GM04503 (cell line): ENCODE data around the gene ATP8A2.

Experiments used
- DNase-seq: peaks from one replicate; pipeline ENCODE4 v3.0.0-alpha.2; 2012; ENCODE audit warnings: low read depth

The ATP8A2 gene

DNA sequence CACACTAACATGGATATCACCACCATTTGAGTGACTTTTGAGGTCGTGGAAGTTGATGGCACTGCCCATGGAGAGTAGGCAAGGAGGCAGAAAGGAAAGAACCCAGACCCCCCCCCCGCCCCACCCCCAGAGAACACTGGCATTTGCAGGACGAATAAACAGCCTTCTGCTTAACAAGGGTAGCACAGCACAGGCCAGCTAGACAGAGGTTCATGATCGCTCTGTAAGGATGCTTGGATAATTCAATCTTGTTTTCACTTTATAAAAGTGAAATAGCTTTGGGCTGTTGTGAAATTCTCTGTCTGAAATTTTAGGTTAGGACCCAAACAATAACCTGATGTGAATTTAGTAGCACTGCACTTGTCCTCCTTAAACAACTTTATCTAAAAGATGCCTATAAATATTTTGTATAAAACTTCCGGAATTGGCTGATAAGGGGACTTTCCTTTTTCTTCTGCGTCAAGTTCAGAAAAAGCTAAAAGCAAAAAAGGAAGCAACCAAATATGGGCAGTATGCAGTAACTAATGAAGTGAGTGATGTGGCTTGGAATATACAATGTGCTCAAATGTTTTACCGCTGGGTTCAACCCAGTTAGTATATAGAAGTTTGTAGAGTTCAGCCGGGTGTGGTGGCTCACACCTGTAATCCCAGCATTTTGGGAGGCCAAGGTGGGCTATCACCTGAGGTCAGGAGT, 516.3 kb downstream of the ATP8A2 start:
- no peak for DNase-seq

DNA sequence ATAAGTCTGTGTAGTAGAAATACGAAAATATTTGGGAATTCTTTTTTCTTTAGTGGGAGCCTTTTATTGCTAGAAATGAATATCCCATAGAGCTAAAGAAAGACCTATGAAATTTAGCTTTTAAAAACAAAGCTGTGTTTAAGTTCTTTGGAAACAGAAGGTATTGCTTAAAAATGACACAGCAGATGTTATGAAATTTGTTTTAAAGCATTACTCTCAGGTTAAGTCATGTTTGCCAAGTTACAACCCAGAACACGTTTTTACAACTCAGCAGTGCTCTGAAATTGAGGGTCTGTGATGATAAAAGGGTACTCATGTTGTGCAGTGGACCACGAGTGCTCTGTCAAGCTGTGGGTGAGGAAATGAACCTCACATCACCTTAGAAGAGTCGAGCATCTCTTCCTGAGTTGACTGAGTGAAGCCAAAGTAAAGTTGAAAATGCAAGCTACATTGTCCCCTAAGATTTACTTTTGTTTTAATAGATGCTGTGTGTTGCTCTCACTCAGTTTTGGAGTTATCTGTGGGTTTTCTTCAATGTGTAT, 519.0 kb downstream of the ATP8A2 start:
- no peak for DNase-seq

DNA sequence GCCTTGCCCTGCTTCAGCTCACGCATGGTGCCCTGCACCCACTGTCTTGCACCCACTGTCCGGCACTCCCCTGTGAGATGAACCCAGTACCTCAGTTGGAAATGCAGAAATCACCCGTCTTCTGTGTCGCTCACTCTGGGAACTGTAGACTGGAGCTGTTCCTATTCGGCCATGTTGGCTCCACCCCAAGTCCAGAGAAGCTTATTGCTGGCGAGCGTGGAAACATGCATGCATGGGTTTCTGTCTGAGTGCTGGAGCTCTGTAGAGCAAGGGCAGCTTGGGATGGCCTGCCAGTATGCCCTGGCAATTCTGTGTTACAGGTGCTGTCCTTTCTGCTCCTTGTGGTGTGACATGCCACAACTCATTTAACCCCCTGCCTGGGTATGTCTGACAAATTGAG, 527.2 kb downstream of the ATP8A2 start:
- DNase-seq, result no peak

DNA sequence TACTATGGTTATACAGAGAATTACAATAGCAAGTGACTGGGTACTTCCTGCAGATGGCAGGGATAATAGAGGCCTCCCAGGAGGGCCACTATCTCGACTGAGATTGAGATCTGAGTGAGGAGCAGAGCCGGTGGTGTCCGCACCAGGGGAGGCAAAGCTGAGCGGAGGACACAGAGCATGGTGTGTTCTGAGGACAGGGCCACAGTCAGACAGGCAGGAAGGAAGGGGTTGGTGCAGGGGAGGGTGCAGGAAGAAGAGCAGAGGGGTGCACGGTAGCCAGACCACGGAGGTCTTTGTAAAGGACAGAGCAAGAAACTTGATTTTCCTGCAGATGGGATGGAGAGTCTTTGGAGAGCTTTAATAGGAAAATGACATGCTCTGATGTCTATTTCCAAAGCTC, 527.7 kb downstream of the ATP8A2 start:
- no peak for DNase-seq

DNA sequence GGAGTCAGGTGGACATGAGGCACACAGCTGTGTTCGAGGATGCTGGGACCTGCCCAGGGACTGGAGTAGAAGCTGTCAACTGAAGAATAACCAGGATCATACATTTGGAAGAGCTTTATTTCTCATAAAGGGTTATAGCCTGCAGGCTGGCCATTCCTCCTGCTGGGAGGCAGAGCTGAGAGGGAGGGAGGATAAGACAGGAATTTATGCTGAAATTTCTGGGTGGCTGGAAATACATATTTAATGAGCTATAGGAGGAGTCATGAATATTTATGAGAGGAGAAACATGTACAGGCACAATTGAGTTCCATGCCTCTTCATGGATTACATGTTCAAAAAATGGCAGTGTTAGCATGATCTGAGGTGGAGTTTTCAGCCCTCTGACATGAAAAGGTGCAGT, 528.2 kb downstream of the ATP8A2 start:
- no peak for DNase-seq

DNA sequence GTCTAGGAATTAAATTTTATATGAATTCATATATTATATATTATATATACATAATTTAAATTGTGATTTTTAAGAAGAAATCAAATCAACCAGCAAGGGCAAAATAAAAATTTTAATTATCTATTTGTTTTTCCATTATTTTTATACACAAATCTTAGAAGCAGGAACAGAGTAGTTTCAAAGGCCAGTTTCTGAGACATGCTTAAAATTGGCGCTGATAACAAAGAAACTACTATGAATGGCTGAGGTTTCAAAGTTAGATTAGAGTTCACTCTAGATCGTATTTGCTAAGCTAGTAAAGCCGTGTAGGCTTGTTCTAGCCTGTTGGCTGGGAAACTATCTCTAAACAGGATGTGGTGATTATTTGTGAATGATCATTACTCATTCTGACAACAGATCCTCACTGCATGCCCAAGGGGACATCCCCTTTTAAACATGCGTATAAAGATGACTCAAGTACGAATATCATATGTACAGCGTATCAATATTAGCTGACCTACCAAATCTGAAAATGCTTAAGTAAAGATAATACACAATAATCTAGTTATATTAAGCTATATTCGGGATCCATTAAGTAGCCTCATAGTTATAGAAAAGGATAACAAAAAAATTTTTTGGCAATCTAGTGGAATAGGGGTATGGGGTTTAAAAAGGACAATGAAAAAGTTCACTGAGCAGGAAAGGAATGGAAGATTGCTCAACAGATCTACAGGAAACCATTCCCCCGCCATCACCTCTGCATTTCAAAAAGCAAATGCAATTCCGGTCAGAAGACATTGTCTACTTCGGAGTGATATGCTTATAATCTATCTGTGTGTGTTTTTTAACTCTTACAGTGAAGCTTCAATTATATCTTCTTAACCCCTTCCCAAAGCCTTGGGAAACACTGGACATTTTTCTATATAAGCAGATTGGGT, 529.9 kb downstream of the ATP8A2 start:
- DNase-seq, result no peak

DNA sequence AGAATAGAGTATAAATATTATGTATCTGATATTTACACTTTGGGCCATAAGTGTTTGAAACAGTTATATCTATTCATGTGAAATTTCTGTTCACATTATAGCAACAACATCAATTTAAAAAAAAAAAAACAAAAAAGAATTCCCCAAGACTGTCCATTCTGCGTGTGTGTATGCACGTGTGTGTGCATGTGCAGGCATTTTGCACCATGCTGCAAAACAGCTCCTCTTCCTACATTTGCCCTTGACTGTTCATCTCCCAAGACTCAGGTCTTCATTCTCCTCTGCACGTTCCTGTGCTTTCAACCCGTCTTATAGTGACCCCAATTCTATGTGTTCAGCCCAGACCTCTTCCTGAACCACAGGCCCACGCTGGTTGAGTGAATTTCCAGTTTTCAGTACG, 530.7 kb downstream of the ATP8A2 start:
- DNase-seq, result no peak

DNA sequence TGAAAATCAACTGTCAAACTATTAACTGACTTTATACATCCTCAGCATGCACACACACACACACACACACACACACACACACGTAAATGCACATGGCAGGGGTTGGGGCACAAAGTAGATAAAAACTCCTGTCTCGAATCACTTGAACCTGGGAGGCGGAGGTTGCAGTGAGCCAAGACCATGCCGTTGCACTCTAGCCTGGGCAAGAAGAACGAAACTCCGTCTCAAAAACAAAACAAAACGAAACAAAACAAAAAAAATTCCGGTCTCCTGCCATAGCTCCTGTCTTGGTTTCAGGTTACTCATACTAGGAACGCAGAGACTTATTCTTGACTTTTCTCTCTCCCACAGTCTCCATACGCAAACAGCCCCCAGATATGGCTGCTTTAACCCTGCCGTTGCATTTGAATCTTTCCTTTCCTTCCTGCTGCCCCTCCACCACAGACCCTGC, 531.1 kb downstream of the ATP8A2 start:
- DNase-seq, result no peak

DNA sequence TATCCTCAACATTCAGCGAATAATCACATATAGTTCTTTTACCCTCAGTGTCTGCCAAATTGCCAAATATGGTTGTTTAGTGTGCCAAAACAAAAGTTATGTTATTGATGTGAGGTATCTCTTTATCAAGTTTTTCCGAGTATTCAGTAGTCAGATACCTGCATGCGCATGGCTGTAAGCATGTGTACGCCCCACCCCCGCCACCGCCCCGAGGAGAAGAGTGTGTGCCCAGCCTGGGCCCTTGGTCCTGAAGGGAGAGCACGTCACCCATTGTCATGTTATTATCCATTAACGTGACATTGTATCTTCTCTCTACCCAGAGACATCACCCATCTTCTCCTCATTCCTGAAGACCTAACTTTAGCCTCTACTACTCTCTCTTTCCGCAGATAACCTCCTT, 533.1 kb downstream of the ATP8A2 start:
- DNase-seq, result no peak

DNA sequence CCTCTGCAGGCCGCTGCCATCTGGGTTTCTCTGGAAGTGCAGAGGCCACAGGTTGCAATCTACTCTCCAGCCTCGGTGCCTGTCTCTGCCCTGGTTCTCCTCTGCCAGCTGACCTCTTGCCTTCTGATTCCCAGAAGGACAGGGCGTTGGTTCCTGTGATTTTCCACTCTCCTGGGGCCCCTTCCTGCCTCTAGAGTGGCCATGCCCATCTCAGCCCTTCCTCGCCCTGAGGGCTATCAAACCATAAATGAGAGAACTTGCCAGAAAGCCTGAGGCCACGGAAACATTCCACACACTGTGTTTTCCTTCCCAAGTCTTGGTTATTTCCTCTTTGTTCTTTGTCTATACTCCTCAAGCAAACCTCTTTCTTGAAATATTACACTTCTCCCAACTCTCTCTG, 533.8 kb downstream of the ATP8A2 start:
- no peak for DNase-seq

DNA sequence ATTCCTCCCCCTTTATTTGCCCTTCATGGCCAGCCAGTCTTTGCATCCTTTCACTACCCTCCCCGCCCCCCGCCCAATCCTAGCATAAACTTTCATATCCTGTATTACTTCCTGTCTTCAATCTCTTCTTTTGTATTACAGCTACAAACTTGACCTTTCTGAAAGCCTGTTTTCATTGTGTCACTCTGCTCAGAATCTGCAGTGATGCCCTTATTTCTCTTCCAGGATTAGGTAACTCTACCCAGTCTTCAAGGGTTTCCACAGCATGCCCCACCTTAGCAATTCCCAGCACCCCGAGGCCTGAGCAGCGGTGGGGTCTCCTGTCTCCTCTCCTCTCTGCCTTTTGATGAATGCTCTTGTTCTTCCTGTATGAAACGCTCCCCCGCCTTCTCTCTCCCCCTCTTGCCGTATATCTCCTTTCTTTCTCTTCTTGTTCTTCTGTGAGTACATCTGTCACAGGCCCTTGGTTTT, 534.5 kb downstream of the ATP8A2 start:
- DNase-seq, result no peak

DNA sequence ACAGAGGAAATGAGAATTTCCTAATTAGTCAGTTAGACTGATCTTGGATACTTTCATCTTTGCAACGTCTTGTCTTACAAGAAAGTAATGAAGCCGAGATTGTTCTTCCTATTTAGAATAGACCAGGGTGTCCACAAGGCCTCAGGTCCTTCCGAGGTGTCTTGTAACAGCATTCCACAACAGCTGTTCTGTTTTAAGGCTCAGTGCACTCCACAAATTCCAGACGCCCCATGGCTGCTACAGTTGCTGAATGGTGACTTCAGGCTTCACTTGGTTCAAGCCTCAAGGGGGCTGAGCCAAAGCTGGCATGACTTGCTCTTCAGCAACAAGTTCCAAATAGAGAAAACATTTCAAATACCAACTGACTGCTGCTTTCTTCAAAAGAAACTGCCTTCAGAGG, 536.6 kb downstream of the ATP8A2 start:
- DNase-seq, result no peak

DNA sequence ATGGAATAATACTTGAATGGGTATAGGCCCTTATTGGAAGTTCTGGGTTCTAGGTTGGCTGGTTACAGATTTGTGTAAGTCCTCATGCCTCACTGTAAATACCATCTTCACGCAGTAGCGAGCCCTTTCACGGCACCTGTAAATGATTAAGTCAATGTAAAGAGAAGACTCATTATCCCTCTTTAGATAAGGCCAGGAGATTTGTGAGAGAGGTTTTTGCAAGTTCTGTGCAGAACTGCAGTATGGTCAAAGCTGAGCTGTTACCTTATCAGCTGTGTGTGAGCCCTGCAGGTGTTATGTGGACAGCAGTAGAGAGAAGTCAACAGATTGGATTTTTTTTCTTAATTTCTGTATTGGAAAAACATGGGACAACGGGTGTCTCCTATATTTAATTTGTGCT, 538.5 kb downstream of the ATP8A2 start:
- no peak for DNase-seq

DNA sequence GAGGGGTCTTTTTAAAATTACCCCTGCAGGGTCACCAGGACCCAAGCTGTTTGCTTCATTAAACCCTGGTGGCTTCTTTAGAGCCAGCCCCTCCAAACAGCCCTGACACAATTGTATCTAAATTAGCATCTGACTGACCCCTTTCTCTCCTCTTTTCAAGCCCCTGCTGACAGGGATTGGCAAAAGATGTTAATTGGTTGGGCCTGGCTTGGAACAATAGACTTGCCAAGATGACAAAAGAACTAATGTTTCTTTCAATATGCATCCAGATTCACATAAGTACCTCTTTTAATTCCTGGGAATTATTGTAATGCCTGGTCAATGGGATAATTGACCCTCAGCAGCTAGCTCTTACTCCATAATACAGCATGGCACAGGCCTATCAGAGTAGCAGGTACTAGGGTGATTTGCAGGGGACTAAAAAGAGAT, 539.2 kb downstream of the ATP8A2 start:
- no peak for DNase-seq

DNA sequence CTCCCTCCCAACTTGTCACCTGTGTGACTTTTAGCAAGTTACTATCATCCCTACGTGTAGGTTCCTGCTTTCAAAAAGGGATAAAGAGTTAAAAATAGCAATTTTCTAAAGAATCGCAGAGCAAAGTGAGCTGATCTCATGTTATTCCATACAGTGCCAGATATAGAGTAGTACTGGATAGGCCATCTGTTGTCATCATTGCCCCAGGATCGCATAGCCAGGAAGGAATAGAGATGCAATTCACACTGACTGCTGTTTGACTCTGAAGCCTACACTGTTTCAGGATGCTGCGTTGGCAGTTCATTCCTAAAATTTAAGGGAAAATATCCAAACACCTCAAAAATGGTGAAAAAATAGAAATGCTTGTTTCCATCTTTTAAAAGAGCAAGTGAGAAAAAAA, 541.2 kb downstream of the ATP8A2 start:
- DNase-seq, result no peak

DNA sequence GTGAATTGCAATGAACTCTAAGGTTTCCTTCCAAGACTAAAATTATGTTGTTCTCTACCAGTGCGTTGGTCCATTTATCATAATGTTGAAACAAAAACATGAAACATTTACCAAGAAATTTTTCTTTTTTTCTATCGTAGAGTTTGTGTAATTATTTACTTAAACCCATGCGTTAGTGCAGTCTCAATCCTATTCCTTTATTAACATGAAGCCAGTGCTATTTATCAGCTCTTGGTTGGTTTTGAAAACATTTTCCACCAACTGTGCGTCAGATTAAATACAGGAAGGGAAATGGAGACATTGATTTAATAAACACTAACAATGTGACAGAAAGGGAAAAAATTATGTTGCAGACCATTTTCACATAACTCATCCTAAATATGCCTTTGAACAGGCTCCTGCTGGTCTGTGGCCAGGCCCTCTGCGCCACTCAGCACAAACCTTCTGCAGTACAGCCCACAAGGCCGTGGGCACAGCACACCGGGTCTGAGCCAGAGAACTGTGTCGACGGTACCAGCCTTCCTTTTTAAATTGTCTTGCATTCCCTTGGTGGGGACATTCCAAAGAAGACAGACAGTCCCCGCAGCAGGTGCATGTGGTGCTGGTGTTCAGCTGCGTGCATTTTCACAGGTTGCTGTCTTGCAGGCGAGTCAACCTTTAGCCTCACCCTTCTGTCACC, 544.2 kb downstream of the ATP8A2 start:
- no peak for DNase-seq

DNA sequence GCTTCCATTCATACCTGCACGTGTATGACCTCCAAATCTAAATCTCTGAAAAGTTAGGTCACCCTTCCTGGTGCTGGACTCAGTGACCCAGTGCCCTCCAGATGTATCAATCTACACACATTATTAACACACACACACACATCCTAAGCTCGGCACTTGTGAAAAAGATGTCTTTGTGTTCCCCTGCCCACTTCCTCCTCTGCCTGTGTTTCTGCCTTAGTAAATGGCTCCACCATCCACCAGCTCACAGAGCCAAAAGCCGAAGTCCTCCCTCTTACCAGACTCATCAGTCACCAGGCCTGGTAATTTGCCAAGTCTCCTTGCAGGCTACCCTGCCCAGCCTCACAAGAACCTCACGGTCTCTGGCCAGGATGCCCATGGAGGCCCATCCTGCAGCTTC, 548.5 kb downstream of the ATP8A2 start:
- DNase-seq, result no peak

DNA sequence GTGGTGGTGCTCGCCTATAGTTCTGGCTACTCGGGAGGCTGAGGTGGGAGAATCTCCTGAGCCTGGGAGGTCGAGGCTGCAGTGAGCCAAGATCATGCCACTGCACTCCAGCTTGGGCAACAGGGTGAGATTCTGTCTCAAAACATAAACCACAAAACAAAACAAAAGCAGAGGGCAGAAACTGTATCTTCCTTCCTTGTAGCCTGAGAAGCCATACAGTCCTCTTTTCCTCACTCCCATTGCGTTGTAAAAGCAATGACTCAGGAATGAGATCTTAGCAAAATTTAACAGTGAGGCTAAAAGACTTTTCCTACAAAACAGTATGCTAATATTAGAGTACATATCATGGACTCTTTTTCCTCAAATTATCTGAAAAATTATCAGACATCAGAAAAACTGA, 549.2 kb downstream of the ATP8A2 start:
- DNase-seq, result no peak

DNA sequence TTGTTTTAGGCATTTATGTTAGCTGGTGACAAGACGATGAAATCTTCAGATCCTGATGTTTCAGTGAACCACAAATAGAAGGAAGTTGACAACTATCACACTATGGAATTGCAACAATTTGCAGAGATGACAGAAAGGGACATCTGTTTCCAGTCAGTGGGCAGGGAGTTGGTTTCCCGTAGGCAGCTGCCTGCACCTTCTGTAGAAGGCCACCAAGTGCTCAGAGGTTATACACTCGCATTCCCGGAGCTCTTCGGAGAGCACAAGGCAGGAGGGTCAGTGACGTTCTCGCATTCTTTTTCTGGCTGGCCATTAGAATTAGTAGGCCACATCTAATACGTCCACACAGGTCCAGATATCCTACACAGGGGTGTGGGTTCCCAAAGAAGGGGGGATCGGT, 550.6 kb downstream of the ATP8A2 start:
- DNase-seq, result no peak

DNA sequence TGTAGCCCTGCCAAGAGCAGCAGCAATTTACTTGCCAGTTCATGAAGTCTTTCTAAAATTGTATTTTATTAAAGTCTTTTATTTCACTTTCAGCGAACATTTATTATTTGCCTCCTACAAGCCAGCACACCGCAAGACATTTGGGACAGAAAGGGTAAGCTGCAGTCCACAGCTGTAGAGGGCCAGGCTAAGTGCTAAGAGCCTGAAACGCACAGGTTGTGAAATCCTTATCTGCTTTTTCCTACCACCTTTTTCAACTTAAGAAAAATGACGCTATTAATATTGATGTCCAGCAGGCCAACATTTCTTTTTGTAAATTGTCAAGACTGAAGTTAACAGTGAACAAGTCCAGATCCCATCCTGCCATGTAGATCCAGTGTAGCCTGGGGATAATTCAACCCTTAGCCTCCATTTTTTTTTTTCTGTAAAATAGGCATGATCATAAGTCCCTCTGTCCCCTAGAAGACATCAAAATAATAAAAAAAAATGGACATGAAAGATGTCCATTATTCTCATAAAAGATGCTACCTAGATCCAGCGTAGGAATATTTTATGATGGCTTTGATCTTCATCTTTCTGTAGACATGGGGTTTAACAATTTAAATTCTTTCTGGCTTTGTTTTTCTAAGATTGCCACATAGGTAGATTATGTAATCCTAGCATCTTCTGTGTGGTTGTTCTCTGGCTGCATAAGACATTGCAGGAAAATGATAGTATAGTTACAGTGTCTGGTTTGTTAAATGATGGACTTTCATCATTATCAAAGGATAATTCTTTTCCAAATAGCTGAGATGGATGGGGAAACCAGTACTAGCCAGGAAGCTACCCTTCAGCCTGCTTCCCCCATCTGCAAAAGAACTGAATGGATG, 551.7 kb downstream of the ATP8A2 start:
- no peak for DNase-seq

DNA sequence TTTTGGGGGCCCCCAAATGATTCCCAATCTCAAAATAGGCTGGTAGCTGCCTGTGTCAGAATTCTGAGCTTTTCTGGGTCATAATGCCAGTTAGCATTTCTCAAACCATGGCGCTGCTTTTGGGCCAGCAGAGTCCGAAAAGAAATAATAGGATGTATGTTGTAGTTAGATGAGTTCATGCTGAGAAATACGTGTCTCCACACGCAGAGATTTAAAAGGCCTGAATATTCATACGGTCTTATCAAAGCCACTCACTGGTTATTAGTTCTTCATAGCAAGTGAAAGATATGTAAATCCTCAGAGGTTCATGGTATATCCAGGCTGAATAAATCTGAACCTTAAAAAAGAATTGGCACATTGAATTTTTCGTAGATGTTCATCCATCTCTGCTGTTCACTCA, 555.6 kb downstream of the ATP8A2 start:
- DNase-seq, result no peak

DNA sequence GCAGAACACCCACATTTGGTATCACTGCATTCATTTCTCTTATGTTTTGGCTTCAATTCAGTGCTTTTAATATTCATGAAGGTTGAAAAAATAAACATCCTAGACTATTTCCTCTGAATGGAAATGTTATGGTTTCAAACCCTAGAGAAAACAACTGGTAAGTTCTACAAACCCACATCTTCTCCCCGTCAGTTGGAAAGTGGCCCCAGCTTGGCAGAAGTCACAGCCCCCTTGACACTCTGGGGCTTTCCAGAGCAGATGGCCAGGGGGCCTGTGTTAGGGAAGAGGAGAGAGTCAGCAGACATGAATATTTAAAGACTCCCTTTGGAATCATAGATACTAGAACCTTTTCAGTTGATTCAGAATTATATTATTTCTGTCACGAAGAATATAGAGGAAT, 556.2 kb downstream of the ATP8A2 start:
- no peak for DNase-seq
